ENCODE measurements around the gene XK. TPM values are rescaled to one million over a fixed set of nuclear protein-coding genes. Genes with fewer than 3 reads are reported as not detected.

XK gene
- total RNA-seq, 4 donors from 2014 or later: 2.8 to 8.8 (median 5.1) TPM

DNA sequence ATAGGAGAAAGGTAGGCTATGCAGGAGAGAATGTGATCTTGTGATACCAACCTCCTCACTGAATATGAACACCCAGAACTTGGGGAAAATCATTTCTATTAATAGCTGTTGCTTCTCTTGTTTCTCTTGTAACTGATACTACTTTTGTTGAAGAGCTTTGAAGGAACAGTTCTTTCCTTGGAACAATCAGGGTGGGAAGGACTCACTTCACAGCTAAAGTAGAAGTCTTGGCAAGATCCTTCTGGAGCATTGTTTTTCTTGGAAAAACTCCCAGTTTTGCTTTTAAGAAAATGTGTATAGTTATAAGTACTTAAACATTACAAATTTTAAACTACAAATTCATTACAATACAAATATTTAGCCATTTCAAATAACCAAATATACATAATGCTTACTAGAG lies 19.1 kb upstream of the XK start:
- H3K27ac ChIP-seq: no peak overlapping the region
- no peak overlapping the region for H3K4me3 ChIP-seq
- in situ Hi-C loops (cut with MboI; ENCODE audit: low sequenced_read_pairs in 4 of 4) (no loop called here), intact Hi-C loops (cut with DNase I; ENCODE audit: low total_unique reads) (no loop called here)
- DNase-seq (no peak), ATAC-seq (no peak)
- no peaks in the 10 kb centered on the region for H3K36me3 ChIP-seq
- no peaks in the 10 kb centered on the region for H3K9me3 ChIP-seq
- no peaks in the 10 kb centered on the region for H3K27me3 ChIP-seq
- TF ChIP-seq, protein P1, sequence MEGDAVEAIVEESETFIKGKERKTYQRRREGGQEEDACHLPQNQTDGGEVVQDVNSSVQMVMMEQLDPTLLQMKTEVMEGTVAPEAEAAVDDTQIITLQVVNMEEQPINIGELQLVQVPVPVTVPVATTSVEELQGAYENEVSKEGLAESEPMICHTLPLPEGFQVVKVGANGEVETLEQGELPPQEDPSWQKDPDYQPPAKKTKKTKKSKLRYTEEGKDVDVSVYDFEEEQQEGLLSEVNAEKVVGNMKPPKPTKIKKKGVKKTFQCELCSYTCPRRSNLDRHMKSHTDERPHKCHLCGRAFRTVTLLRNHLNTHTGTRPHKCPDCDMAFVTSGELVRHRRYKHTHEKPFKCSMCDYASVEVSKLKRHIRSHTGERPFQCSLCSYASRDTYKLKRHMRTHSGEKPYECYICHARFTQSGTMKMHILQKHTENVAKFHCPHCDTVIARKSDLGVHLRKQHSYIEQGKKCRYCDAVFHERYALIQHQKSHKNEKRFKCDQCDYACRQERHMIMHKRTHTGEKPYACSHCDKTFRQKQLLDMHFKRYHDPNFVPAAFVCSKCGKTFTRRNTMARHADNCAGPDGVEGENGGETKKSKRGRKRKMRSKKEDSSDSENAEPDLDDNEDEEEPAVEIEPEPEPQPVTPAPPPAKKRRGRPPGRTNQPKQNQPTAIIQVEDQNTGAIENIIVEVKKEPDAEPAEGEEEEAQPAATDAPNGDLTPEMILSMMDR (IDR thresholded peaks at IDR 0.05 in 4 of 5, conservative IDR thresholded peaks at IDR 0.05 in 1 of 5): no peak
- no peak for TF ChIP-seq POLR2A (IDR thresholded peaks at IDR 0.05)
- H3K4me1 ChIP-seq: no peaks in the 10 kb centered on the region

DNA sequence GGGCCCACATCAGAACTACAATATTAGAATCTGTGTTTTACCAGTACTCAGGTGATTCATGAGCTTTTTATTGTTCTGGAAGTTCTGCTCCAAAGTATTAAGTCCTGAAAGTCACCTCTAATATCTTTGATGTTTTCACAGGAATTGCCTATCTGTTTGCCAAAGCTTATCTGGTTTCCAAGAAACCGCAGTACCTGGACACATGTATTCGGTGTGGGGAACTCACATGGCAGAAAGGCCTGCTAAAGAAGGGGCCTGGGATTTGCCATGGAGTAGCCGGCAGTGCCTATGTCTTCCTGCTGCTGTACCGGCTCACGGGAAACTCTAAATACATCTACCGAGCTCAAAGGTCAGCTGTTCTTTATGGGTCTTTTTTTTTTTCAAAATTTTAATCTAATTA lies 18.4 kb upstream of the XK start:
- Histone ChIP-seq H3K4me1 (no peaks in the 10 kb centered on the region), H3K9me3 (no peaks in the 10 kb centered on the region), H3K27me3 (no peaks in the 10 kb centered on the region), H3K36me3 (no peaks in the 10 kb centered on the region), H3K27ac (no peak overlapping the region), H3K4me3 (no peak overlapping the region)
- TF ChIP-seq, protein P1 (IDR thresholded peaks at IDR 0.05 in 4 of 5, conservative IDR thresholded peaks at IDR 0.05 in 1 of 5): no peak
- no peak for TF ChIP-seq POLR2A (IDR thresholded peaks at IDR 0.05)
- DNase-seq (no peak), ATAC-seq (no peak)
- in situ Hi-C loops (cut with MboI; ENCODE audit: low sequenced_read_pairs in 4 of 4): no loop called here
- intact Hi-C loops (cut with DNase I; ENCODE audit: low total_unique reads): no loop called here

DNA sequence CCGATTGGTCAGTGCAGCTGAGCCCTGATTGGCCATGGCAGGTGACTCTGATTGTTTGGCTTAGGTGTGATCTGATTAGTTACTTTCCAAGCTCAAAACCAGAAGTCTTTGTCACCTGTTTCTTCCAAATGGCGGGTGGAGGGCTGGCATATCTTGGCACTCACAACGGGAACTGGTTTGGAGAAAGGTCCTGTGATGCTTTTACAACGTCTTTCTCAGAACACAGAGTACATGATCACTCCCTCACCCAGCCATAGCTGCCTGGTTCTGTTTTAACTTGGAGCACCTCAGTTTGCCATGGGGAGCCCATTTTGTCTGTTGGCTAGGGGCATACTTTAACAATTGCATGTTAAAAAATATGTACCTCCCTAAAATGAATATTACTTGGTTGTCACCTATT lies 13.0 kb upstream of the XK start:
- Histone ChIP-seq H3K36me3 (no peaks in the 10 kb centered on the region), H3K4me1 (no peaks in the 10 kb centered on the region), H3K27me3 (peaks cover 0 to 3% (median 0%) of the 10 kb centered on the region in 3 donors), H3K9me3 (no peaks in the 10 kb centered on the region), H3K27ac (no peak overlapping the region), H3K4me3 (no peak overlapping the region)
- in situ Hi-C loops (cut with MboI; ENCODE audit: low sequenced_read_pairs in 4 of 4) (no loop called here), intact Hi-C loops (cut with DNase I; ENCODE audit: low total_unique reads) (no loop called here)
- no peak for TF ChIP-seq POLR2A (IDR thresholded peaks at IDR 0.05)
- TF ChIP-seq, protein P1 (IDR thresholded peaks at IDR 0.05 in 4 of 5, conservative IDR thresholded peaks at IDR 0.05 in 1 of 5): no peak
- DNase-seq (no peak), ATAC-seq (no peak)

DNA sequence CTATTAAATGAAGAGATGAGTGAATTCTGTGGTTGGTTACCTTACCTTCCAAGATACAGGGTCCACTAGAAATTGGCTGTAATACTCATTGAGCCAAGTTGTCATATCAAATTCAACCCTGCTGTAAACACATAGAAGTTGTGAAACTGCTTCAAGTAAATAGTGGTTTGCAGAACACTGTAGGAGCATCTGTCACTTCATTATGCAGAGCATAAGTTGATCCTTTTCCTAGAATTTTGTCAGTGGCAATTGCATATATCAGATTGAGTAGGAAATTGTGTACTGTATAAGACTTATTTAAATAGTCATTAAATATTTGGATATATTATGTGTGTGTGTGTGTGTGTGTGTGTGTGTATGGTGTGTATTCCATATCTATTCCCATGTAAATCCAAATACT lies 8.8 kb upstream of the XK start:
- H3K4me3 ChIP-seq: no peak overlapping the region
- in situ Hi-C loops (cut with MboI; ENCODE audit: low sequenced_read_pairs in 4 of 4): no loop called here
- TF ChIP-seq POLR2A (IDR thresholded peaks at IDR 0.05): no peak
- TF ChIP-seq, protein P1 (IDR thresholded peaks at IDR 0.05 in 4 of 5, conservative IDR thresholded peaks at IDR 0.05 in 1 of 5): no peak
- no peak for ATAC-seq
- H3K4me1 ChIP-seq: no peaks in the 10 kb centered on the region
- no peak for DNase-seq
- H3K27me3 ChIP-seq: peaks cover 0 to 3% (median 0%) of the 10 kb centered on the region in 3 donors
- H3K9me3 ChIP-seq: no peaks in the 10 kb centered on the region
- H3K36me3 ChIP-seq: no peaks in the 10 kb centered on the region
- no peak overlapping the region for H3K27ac ChIP-seq
- intact Hi-C loops (cut with DNase I; ENCODE audit: low total_unique reads): no loop called here

DNA sequence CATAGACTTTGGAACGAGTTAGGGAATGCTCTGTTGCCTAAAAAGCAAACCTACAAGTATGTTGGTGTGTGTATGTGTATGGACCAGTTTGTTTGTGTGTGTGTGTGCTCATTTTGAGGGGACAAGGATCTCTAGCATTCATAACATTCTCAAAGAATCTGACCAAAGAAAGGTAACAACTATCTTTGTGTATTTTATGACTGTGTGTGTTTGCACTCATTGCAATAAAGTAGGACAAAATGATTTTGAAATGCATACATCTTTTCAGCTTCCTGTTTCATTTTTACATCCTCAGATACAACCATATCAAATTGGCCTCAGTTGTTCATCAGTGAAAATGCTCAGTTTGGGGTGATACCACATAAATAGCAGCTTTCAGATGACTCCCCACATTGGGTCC lies 8.3 kb upstream of the XK start:
- TF ChIP-seq, protein P1 (IDR thresholded peaks at IDR 0.05 in 4 of 5, conservative IDR thresholded peaks at IDR 0.05 in 1 of 5): no peak
- TF ChIP-seq POLR2A (IDR thresholded peaks at IDR 0.05): no peak
- no peak for ATAC-seq
- in situ Hi-C loops (cut with MboI; ENCODE audit: low sequenced_read_pairs in 4 of 4) (no loop called here), intact Hi-C loops (cut with DNase I; ENCODE audit: low total_unique reads) (no loop called here)
- Histone ChIP-seq H3K4me1 (no peaks in the 10 kb centered on the region), H3K27me3 (peaks cover 0 to 3% (median 0%) of the 10 kb centered on the region in 3 donors), H3K9me3 (no peaks in the 10 kb centered on the region), H3K4me3 (no peak overlapping the region), H3K27ac (no peak overlapping the region), H3K36me3 (no peaks in the 10 kb centered on the region)
- no peak for DNase-seq

Data from gastrocnemius medialis (tissue), 4 donors.